Prostate gland (tissue), 2 donors: ENCODE results near the gene TPST1.

ENCODE experiments used
- CTCF ChIP-seq, 4 experiments: fragments of 200-600 bp in 2 of 4; fragments of 450-650 bp in 2 of 4; sonication (generic) in 2 of 4; IDR thresholded peaks; 1 replicate in 3 of 4; 2 replicates in 1 of 4; pipeline ENCODE4 v1.5.1; 2016 to 2019; ENCODE audit warnings: antibody characterized with exemption in 4 of 4, mild to moderate bottlenecking in 2 of 4, moderate library complexity in 2 of 4
- POLR2A ChIP-seq: fragments of 450-650 bp; IDR thresholded peaks from one replicate; pipeline ENCODE4 v1.6.1; 2016; ENCODE audit warnings: antibody characterized with exemption, mild to moderate bottlenecking

- TF ChIP-seq CTCF (IDR thresholded peaks at IDR 0.05), result no peak
- TF ChIP-seq POLR2A, result no peak
Observed at GRCh38 chr7:66263936-66264335, 58.8 kb downstream of the TPST1 start.
